HFF-Myc (cell line): ENCODE measurements around the gene CKAP5.

Source experiments
- DNase-seq: peaks from one replicate; pipeline ENCODE4 v3.0.0-alpha.2; 2011; ENCODE audit warnings: low read depth; ENCODE audit errors: extremely low read depth
- H3K4me3 ChIP-seq: replicated peaks from 2 replicates; pipeline ENCODE4 v1.5.1; 2011; ENCODE audit warnings: low read depth, mild to moderate bottlenecking, control low read depth, low read length
- CTCF ChIP-seq: IDR thresholded peaks from 2 replicates; pipeline ENCODE4 v1.5.1; 2012; ENCODE audit warnings: mild to moderate bottlenecking, low read depth, low read length, control low read depth; ENCODE audit errors: missing control alignments

Gene CKAP5

GRCh38 chr11:46760429-46761128 lies 85.5 kb downstream of the CKAP5 start:
- DNase-seq: no peak
- no peak for TF ChIP-seq CTCF
- H3K4me3 ChIP-seq: no peak overlapping the region

- no peak overlapping the region for H3K4me3 ChIP-seq
- no peak for TF ChIP-seq CTCF
- no peak for DNase-seq
Observed at GRCh38 chr11:46759196-46759595, 86.9 kb downstream of the CKAP5 start.

GRCh38 chr11:46755962-46756361 lies 90.1 kb downstream of the CKAP5 start:
- no peak for DNase-seq
- no peak overlapping the region for H3K4me3 ChIP-seq
- no peak for TF ChIP-seq CTCF

- TF ChIP-seq CTCF: no peak
- no peak for DNase-seq
- no peak overlapping the region for H3K4me3 ChIP-seq
Observed at GRCh38 chr11:46747150-46747549, 98.9 kb downstream of the CKAP5 start.

GRCh38 chr11:46745995-46746394 lies 100.1 kb downstream of the CKAP5 start:
- TF ChIP-seq CTCF: no peak
- no peak overlapping the region for H3K4me3 ChIP-seq
- DNase-seq: no peak

GRCh38 chr11:46745328-46745727 lies 100.8 kb downstream of the CKAP5 start:
- DNase-seq: no peak
- no peak for TF ChIP-seq CTCF
- no peak overlapping the region for H3K4me3 ChIP-seq
